IPS-18c (cell line): ENCODE results near the gene TACR1.
"Not testable (repeated sequence)": the region's sequence is repeated elsewhere in the genome, so short reads cannot be mapped to it uniquely, and the experiment has no call there.

ENCODE experiments used
- H3K4me3 ChIP-seq: 2 replicates; pipeline ENCODE4 v1.7.0; 2013; ENCODE audit warnings: low read depth, mild to moderate bottlenecking, low read length, moderate library complexity; ENCODE audit not compliant: insufficient read depth
- H3K9me3 ChIP-seq: one replicate; pipeline ENCODE4 v1.6.1; 2013; ENCODE audit warnings: mild to moderate bottlenecking, low read length, moderate library complexity; ENCODE audit not compliant: control insufficient read depth, insufficient read depth

TACR1 gene

DNA sequence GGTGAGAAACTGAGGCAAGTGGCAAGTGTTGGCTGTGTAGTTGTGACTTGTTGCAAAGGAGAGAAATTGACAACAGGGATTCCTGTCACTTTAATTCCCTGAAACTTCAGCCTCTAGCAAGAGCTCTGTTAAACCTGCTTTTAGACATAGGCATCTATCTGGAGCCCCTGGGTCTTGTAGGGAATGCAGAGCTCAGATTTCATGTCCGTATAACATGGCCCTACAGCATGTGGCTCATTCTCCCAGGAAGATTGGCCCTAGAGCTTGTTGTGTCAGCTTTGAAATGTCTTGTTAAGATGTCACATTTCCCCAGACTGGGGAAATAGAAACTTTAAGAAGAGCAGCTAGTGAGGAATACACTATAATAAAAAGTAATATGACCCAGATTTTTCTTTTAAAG is 125.1 kb downstream of the TACR1 start:
- Histone ChIP-seq H3K4me3 (no peak overlapping the region), H3K9me3 (no peaks in the 10 kb centered on the region)

DNA sequence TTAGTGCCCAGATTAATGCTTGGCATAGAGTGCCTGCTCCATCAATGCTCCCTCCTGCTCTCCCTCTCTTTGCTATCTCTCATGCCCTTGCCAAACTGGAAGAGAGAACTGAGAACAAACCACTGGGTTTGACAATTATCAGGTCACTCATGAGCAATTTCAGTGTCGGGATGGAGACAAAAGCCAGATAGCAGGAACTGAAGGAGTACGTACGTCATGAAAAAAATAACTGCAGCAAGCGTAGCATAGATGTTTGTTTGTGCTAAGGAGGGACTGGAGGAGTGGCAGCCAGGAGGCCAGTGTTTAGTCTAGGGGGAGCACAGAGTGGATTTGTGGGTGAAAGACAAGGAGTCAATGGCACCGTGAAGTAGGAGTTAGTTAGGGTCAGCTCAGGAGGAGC is 127.6 kb downstream of the TACR1 start:
- H3K4me3 ChIP-seq: no peak overlapping the region
- no peaks in the 10 kb centered on the region for H3K9me3 ChIP-seq

DNA sequence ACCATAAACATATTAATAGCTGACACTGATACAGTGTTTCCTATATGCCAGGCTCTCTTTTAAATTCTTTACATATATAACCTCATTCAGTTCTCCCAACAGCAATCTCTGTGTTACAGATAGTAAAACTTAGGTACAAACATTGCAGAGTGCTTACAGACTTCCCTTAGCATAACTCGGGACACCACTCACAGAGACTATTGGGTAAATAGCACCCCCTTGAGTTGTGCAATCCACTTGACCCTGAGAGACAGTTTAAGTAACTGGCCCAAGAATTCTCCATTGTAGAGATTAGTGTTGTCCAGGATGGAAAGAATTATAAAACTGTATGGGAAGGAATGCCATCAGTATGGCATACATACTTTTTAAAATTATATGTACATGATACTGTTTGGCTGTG is 130.8 kb downstream of the TACR1 start:
- no peaks in the 10 kb centered on the region for H3K9me3 ChIP-seq
- no peak overlapping the region for H3K4me3 ChIP-seq

DNA sequence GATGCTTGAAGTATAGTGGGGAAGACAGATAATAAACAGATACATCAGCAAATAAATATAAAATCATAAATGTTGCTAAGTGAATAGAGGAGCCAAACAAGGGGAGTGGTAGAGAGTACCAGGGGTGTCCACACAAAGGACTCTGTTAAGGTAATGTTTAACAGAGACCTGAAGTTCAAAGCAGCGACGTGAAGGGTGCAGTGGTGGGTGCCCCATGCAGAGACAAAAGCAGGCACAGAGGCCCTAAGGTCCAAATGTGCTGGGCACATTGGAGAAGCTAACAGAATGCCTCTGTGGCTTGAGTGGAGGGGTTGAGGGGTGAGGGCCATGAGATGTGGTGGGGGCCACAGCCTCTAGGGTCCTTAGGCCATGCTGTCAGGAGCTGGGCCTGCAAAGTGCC is 131.8 kb downstream of the TACR1 start:
- H3K9me3 ChIP-seq: no peaks in the 10 kb centered on the region
- H3K4me3 ChIP-seq: no peak overlapping the region

DNA sequence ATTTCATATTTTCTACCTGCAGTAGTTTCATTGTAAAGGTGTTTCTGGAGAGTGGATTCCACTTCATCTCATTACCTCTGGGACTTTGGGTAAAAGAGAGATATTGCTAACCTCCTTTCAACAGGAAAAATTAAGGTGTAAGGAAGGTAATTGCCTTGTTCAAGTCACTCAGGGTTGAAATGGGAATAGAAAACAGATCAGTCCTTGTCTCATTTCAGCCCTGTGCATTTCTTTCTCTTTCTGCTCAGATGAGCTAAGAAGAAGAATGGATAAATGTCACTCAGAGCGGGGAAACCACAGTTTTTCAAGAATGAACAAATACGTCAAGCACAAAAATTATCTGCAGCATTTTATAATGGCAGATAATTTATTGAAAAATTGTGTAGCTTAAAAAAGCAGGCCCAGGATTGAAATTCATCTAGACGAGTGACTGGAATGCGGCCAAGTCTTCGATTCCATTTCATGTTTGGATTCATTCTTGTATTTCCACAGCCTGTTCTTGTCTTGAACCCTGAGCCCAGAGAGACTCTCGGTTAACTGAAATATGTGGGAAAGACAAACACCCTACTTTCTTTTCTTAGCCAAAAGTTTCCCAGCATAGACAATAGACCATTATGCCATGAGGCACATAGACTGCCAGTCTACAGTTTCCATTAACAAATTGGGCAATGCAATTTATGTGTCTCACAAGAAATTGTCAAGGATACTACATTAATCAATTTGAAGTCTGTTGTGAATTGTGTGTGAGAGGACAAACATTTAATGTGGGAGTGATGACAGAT is 133.0 kb downstream of the TACR1 start:
- Histone ChIP-seq H3K4me3 (no peak overlapping the region), H3K9me3 (no peaks in the 10 kb centered on the region)

DNA sequence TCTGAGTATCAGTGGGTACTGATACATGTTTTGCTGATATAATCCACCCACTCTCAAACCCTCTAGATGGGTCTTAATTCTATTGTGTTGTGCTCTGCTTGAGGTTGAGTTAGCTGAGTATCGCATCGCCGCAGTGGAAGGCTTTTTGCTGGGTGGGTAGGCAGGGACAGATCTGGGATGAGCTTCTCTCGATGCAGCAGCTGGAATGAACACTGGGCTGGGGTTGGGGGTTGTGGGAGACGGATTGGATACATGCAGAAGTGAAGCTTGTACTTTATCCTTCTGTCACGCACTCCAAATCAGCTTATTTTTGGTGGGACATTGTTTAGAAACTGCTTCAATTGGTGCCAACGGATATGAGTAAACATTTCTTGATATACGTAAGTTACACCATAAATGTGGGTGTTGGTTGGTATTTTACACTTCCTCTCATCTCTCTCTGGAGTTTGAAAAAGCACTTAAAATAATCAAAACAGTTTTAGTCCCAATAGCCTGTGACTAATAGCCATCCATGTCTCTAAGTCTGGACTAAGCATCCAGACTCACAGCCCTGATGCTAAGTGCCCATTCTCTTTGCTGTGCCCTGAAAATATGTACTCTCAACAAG is 133.8 kb downstream of the TACR1 start:
- H3K4me3 ChIP-seq: no peak overlapping the region

DNA sequence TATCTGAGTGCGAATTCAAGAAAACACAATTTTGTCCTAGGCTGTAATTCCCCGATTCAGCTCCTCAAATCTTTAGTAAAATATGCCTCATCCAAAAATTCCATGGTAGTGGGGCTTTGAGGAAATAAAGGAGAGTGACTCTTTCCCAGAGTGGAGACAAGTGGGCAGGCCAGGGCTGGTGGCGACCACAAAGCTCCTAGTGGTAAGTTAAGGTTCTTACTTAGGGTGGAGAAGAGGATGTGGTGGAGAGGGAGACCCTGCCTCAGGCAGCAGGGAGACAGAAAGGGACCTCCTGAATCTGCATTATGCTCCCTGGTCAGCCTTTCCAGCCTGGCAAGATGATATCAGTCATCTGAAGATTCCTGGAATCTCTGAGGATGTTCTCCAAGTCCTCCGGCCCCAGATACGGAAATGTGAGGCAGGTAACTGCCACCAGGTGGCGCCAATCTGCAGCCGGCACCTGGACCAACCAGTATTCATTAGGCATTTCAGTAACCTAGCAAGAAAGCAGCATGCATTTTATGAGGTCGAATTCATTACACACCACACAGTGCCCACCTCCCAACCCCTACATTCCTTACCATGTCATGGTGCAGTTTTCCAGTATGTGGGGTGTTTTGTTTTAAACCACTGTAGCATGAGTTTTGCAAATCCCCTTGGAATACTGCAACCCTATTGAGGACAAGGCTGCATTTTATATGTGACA is 134.5 kb downstream of the TACR1 start:
- Histone ChIP-seq H3K4me3 (no peak overlapping the region), H3K9me3 (no peaks in the 10 kb centered on the region)

More for the DNA sequence above, 133.8 kb downstream of the TACR1 start:
- H3K9me3 ChIP-seq: no peaks in the 10 kb centered on the region

DNA sequence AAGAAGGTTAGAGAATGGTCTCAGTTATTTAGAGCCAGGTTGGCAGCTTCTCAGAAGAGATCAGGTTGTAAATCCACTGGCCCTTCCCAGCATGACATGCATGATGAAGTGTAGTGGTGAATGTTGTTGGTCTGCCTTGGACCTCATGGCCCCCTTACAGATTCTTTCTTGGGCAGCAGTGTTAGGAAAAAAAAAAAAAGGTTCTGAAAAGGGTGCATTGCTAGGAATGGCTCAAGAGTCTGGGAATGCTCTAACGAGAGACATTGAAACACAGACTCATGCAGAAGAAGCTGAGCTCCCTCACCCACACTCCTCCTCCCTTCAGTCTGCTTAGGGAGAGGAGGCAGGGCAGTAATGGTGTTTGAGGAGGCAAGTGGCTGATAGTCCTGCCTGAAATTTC is 135.4 kb downstream of the TACR1 start:
- Histone ChIP-seq H3K9me3 (no peaks in the 10 kb centered on the region), H3K4me3 (no peak overlapping the region)

DNA sequence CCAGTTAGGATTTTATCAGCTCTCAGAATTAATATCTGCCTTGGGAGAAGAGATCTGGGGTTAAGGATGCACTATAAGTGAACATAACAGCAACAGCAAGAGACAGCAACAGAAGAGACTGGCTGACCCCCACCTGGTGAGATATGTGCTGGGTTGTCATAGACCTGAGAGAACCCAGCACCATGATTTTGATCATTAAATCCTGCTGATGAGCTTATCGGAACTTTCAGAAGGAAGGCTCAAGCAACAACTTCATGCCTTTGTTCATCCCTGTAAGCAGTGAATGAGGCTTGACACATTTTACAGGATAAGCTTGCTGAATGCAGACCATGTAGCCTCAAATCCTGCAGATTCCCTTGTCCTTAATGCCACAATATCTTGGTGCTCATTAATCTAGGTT is 140.9 kb downstream of the TACR1 start:
- Histone ChIP-seq H3K4me3 (no peak overlapping the region), H3K9me3 (no peaks in the 10 kb centered on the region)

DNA sequence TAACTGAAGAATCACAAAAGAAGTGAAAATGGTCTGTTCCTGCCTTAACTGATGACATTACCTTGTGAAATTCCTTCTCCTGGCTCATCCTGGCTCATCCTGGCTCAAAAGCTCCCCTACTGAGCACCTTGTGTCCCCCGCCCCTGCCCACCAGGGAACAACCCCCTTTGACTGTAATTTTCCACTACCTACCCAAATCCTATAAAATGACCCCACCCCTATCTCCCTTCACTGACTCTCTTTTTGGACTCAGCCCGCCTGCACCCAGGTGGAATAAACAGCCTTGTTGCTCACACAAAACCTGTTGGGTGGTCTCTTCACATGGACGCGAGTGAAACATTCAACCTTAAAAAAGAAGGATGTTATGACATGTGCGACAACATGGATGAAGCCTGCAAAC is 142.2 kb downstream of the TACR1 start:
- not testable (repeated sequence) for H3K9me3 ChIP-seq, H3K4me3 ChIP-seq

DNA sequence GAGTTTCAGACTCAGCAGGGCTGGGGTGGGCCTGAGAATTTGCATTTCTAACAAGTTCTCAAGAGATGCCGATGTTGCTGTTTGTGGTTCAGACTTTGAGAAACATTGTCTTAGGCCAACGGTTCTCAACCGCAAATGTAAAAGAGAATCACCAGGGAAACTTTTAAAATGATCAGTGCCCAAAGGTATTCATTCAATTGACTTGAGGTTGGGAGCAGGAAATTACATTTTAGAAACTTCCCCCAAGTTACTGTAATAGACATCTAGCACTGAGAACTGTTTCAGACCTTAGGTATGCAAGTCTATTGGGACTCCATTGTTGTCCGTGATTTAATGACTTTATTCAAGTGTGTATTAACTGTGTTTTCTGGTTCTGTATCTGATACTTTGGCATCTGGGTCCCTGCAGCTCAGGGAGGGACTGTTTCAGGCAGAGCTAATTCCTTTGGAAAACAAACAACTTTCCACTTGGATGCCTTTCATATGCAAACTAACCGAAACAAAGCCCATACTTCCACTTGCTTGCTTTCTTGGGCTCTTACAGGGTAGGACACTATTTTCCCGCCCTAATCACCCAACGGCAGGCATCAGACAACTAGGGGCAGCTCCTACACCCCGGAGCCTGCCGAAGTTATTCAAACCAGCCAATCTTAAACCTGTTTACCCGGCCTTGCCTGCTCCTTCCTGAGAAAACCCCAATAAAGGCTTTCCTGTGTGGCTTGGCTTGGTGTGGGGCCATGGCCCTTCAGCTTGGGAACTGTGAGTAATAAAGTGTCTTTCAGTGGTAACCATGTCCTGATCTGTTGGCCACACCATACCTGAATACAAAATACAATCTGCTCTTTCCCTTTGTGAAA is 143.3 kb downstream of the TACR1 start:
- 0 out of 2 replicates have a peak overlapping the region, but pooled peaks have one; percentile 15 for H3K4me3 ChIP-seq
- no peaks in the 10 kb centered on the region for H3K9me3 ChIP-seq

DNA sequence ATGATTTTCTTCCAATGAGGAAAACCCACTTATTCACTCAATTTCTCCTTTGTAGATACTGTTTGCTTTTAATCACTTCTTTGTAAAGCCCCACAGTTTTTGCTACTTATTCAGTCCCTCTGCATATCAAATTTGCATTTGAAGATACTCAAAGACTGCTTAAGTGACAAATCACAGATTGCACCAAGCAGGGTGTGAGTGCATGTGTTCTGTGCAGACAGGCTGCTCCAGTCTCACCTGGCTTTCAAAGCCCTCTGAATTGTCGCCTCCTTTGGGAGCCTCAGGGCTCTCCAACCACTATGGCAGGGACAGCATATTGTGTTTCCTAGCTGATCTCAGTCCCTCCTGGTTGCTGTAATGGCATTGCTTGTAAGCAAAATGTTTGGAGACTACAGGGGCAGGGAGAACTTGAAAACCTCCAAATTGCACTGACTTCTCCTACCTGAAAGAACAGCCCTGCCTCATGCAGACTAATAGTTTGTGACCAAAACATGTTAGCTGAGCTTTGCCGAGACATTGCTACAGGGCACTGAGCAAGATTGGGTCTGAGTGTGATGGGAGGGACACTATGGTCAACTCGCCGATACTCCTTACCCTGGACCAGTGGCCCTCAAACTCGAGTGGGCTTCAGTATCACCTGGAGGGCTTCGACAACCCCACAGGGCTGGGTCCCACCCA is 144.0 kb downstream of the TACR1 start:
- no peaks in the 10 kb centered on the region for H3K9me3 ChIP-seq
- H3K4me3 ChIP-seq: 0 out of 2 replicates have a peak overlapping the region, but pooled peaks have one; percentile 15

DNA sequence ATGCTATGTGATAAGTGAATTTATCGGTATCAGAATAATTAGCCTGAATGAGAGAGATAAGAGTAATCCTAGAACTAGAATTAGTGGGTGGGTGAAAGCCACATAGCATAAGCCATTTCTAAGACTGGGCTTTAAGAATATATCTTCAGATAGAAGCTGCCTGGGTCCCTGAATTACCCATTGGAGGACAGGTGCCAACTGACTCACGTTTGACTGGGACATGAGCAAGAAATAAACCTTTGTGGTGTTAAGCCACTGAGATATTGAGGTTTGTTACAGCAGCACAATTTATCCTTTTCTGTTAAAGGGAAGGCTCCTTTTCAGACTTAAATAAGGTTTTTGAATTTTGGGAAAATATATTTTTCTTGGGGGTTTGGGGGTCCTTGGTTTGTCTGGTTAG is 145.0 kb downstream of the TACR1 start:
- no peak overlapping the region for H3K4me3 ChIP-seq

DNA sequence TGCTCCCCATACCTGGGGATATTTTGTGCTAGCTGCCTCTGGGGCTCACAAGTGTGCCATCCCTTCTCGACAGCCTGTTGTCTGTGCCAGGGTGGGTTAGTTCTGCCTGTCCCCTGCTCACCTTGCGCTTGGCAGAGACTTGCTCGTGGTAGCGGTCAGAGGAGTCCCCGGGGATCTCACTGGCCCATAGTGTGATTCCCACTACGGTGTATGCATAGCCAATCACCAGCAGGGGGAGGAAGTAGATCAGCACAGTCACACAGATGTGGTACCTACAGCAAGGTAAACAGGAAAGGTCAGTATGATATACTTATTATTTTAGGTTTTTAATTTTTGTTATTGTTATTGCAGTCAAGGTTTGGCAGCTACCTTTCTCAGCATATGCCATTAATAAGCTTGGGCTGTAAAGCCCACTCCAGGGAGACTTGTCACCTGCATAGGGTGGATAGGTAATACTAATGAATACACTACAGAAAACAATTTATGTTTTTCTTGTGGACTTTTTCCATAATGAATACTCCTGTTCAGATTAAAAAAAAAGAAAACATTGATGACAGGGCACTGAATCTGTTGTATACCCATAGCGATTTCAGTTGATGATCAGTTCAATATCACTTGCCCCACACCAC is 145.7 kb downstream of the TACR1 start:
- Histone ChIP-seq H3K4me3 (no peak overlapping the region), H3K9me3 (no peaks in the 10 kb centered on the region)

More for the DNA sequence above, 145.0 kb downstream of the TACR1 start:
- H3K9me3 ChIP-seq: no peaks in the 10 kb centered on the region

DNA sequence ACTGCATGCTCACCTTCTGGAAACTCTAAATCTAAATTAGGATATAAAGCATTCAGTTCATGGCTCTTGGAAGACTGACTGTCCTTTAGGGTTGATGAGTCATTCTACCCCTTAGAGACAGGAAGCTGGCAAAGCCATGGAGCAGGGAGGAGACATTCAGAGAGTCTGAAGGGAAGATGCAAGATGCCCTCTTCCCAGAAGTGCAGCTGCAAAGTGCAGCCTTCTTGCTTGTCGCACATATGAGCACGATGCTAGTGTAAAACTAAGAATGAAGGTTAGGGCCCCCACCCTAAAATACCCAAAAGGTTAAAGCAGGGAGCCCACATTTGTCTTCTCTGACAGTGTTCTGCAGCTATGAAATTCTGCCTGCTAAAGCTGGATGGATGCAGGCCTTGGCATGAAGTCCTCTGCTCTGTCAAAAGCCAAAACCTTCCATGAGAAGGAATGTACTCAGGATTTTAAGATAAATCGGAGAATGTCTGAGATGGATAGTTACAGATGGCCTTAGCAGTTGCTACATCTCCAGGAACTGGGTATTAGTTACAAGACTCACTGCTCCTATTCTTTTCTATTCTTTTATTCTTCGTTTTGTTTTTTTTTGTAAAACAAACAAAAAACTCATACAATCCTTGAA is 151.2 kb downstream of the TACR1 start:
- Histone ChIP-seq H3K4me3 (no peak overlapping the region), H3K9me3 (no peaks in the 10 kb centered on the region)
